A375 (cell line): ENCODE measurements around the gene REN. TPM values are rescaled to one million over a fixed set of nuclear protein-coding genes. Genes with fewer than 3 reads are reported as not detected.

Experiments used
- total RNA-seq: library from RNA; depleted of rRNA; stranded (reverse); fragments of >200 nt; shearing (Covaris generic); gene quantifications from 2 replicates; pipeline ENCODE4 v1.2.3, GENCODE V29; 2014; rRNA removed

REN gene
- total RNA-seq = 0.08 TPM in 1 of 2 replicates, not detected in the other

GRCh38 chr1:204166219-204166618 is at the start of gene REN:
REN (minus strand) TSS chr1:204166337; CDS start chr1:204166293, 44 bp downstream.

GRCh38 chr1:204213668-204214662 is 47.8 kb upstream of the REN start, which contains the start of gene GOLT1A:
GOLT1A (minus strand) TSS chr1:204213988; CDS start chr1:204213906, 82 bp downstream.

GRCh38 chr1:204196068-204196795 is 30.1 kb upstream of the REN start, which contains the start of gene KISS1:
KISS1 (minus strand) TSS chr1:204196491; CDS start chr1:204192876, 3,615 bp downstream.

GRCh38 chr1:204151552-204152309 is 14.4 kb downstream of the REN start, which contains the start of gene ETNK2:
ETNK2 (minus strand) TSS chr1:204152044; CDS start chr1:204151852, 192 bp downstream.

Other genes with a start within 250 kb of the REN start
- gene SOX13, start 93.2 kb downstream of the REN start, total RNA-seq = 8.3 and 8.7 TPM in 2 replicates
- 14.2 and 16.4 TPM in 2 replicates for gene ETNK2, start 14.3 kb downstream of the REN start, total RNA-seq
- 7.8 and 12.4 TPM in 2 replicates for gene KISS1, start 30.2 kb upstream of the REN start, total RNA-seq
- gene GOLT1A, start 47.7 kb upstream of the REN start, total RNA-seq = 1.6 and 2.0 TPM in 2 replicates
- gene PLEKHA6, start 193.6 kb upstream of the REN start, total RNA-seq = 0.53 and 4.7 TPM in 2 replicates
- gene PPP1R15B, start 245.5 kb upstream of the REN start, total RNA-seq = 57.2 and 61.7 TPM in 2 replicates